HepG2 (cell line): ENCODE results near the gene RNF123. TPM values are rescaled to one million over a fixed set of nuclear protein-coding genes. Genes with fewer than 3 reads are reported as not detected.

Source experiments
- ATAC-seq: fragments of 200-7000 bp; cut with Tn5 transposase; 3 replicates; pipeline ENCODE4 v1.9.1; 2020; ENCODE audit warnings: mild to moderate bottlenecking, moderate library complexity
- BruUV-seq: library from RNA; stranded (reverse); fragments of 400-500 nt; replicated peaks from 2 replicates; lab custom pipeline; 2021; lab: Mats Ljungman, UMichigan
- CTCF ChIA-PET: fragments of 300-600 bp; formaldehyde crosslinking; extraction: SDS; loops from one replicate; lab custom pipeline; 2021; ENCODE audit warnings: low total read pairs, inconsistent platforms, low intra/inter-chr PET ratio; lab: Yijun Ruan, JAX
- POLR2A ChIA-PET: fragments of 350-600 bp; sonication (Branson Sonifier 250); formaldehyde crosslinking; loops from one replicate; lab custom pipeline; 2020; ENCODE audit warnings: antibody characterized with exemption, inconsistent platforms; lab: Yijun Ruan, JAX
- DNase-seq: peaks from one replicate; pipeline ENCODE4 v3.0.0-alpha.2; 2015; ENCODE audit warnings: low spot score
- FAIRE-seq: peaks from 3 replicates; lab custom pipeline; 2011; peaks lifted over from hg19 to GRCh38; lab: Jason Lieb, UNC
- H2AFZ ChIP-seq: one replicate; pipeline ENCODE4 v1.6.1; 2011; ENCODE audit warnings: low read length, inconsistent platforms
- H3K27ac ChIP-seq: fragments of 300-600 bp; 3 replicates; pipeline ENCODE4 v1.8.0; 2011; ENCODE audit warnings: mixed run types, mild to moderate bottlenecking, mixed read lengths, low read length, inconsistent platforms; ENCODE audit not compliant: insufficient read depth; ENCODE audit errors: extremely low read length
- H3K27me3 ChIP-seq, 2 experiments: fragments of 200-600 bp in 1 of 2; 2 replicates in 1 of 2; 3 replicates in 1 of 2; pipeline versions ENCODE4 v1.6.0 to v1.8.0; 2011; ENCODE audit warnings: low read length in 2 of 2, mild to moderate bottlenecking in 2 of 2, moderate library complexity in 2 of 2, inconsistent platforms in 1 of 2; ENCODE audit not compliant: insufficient read depth in 2 of 2, control insufficient read depth in 1 of 2
- H3K36me3 ChIP-seq, 2 experiments: fragments of 200-600 bp in 1 of 2; replicated peaks in 1 of 2; 2 replicates in 1 of 2; 3 replicates in 1 of 2; pipeline versions ENCODE4 v1.5.1 to v1.8.0; 2011; ENCODE audit warnings: low read length in 2 of 2, inconsistent platforms in 1 of 2; ENCODE audit not compliant: insufficient read depth in 2 of 2, control insufficient read depth in 1 of 2
- H3K4me1 ChIP-seq: 2 replicates; pipeline ENCODE4 v1.5.1; 2012; ENCODE audit warnings: low read length, inconsistent platforms; ENCODE audit not compliant: insufficient read depth
- H3K4me2 ChIP-seq: 2 replicates; pipeline ENCODE4 v1.6.0; 2011; ENCODE audit warnings: low read depth, low read length, inconsistent platforms
- H3K4me3 ChIP-seq, 3 experiments: fragments of 200-600 bp in 1 of 3; sonication (generic), shearing (Covaris generic) in 1 of 3; replicated peaks in 1 of 3; 2 replicates each; pipeline ENCODE4 v1.5.1; 2011 to 2016; ENCODE audit warnings: low read length in 3 of 3, inconsistent platforms in 2 of 3, low read depth in 2 of 3, mild to moderate bottlenecking in 2 of 3, control low read depth in 1 of 3, mixed read lengths in 1 of 3; ENCODE audit not compliant: insufficient read depth in 1 of 3
- H3K79me2 ChIP-seq: one replicate; pipeline ENCODE4 v1.6.1; 2011; ENCODE audit warnings: low read length, inconsistent platforms; ENCODE audit not compliant: insufficient read depth
- H3K9ac ChIP-seq: 2 replicates; pipeline ENCODE4 v1.6.0; 2011; ENCODE audit warnings: mild to moderate bottlenecking, low read depth, low read length, inconsistent platforms; ENCODE audit not compliant: insufficient read depth
- H3K9me3 ChIP-seq: 2 replicates; pipeline ENCODE4 v1.5.1; 2012; ENCODE audit warnings: mild to moderate bottlenecking, low read length
- H4K20me1 ChIP-seq: 2 replicates; pipeline ENCODE4 v1.6.0; 2011; ENCODE audit warnings: inconsistent platforms, mild to moderate bottlenecking, low read length, moderate library complexity; ENCODE audit not compliant: insufficient read depth
- FIP1L1 ChIP-seq: fragments of 200-400 bp; formaldehyde crosslinking; IDR thresholded peaks from 2 replicates; pipeline ENCODE4 v1.6.1; 2018; ENCODE audit warnings: low read depth, mild to moderate bottlenecking, low read length, moderate library complexity, borderline replicate concordance; ENCODE audit not compliant: insufficient read depth
- FOXM1 ChIP-seq: sonication (generic); formaldehyde crosslinking; IDR thresholded peaks from 2 replicates; pipeline ENCODE4 v1.5.0; 2020; ENCODE audit warnings: missing genetic modification reagents
- GLI4 ChIP-seq: sonication (generic); formaldehyde crosslinking; IDR thresholded peaks from 2 replicates; pipeline ENCODE4 v1.5.1; 2020; ENCODE audit warnings: missing genetic modification reagents, mild to moderate bottlenecking, moderate library complexity, borderline replicate concordance
- HDAC1 ChIP-seq: sonication (generic); formaldehyde crosslinking; IDR thresholded peaks from 2 replicates; pipeline ENCODE4 v1.5.1; 2020; ENCODE audit warnings: mild to moderate bottlenecking, missing genetic modification reagents
- HNRNPK ChIP-seq: fragments of 200-400 bp; formaldehyde crosslinking; IDR thresholded peaks from 2 replicates; pipeline ENCODE4 v1.6.1; 2018; ENCODE audit warnings: low read length, low read depth, moderate library complexity, mild to moderate bottlenecking; ENCODE audit not compliant: poor library complexity, severe bottlenecking
- HOXA9 ChIP-seq: sonication (generic); formaldehyde crosslinking; IDR thresholded peaks from 2 replicates; pipeline ENCODE4 v1.8.1; 2022; ENCODE audit warnings: missing genetic modification reagents, mild to moderate bottlenecking, moderate library complexity, borderline replicate concordance
- MTF1 ChIP-seq: sonication (generic); formaldehyde crosslinking; IDR thresholded peaks from 2 replicates; pipeline ENCODE4 v1.5.0; 2020; ENCODE audit warnings: missing genetic modification reagents
- NFYC ChIP-seq: IDR thresholded peaks from 2 replicates; pipeline ENCODE4 v1.6.1; 2016; ENCODE audit warnings: missing genetic modification reagents, missing compliant biosample characterization
- NR1H2 ChIP-seq: sonication (generic); formaldehyde crosslinking; IDR thresholded peaks from 2 replicates; pipeline ENCODE4 v1.8.1; 2022; ENCODE audit warnings: low read depth, missing genetic modification reagents, borderline replicate concordance
- RORA ChIP-seq: sonication (generic); formaldehyde crosslinking; IDR thresholded peaks from 2 replicates; pipeline ENCODE4 v1.5.0; 2020; ENCODE audit warnings: mild to moderate bottlenecking, missing genetic modification reagents, moderate library complexity
- SCMH1 ChIP-seq: sonication (generic); formaldehyde crosslinking; IDR thresholded peaks from 2 replicates; pipeline ENCODE4 v1.9.0; 2021; ENCODE audit warnings: missing genetic modification reagents, mild to moderate bottlenecking, borderline replicate concordance
- SIN3B ChIP-seq: fragments of 150-350 bp; IDR thresholded peaks from 2 replicates; pipeline ENCODE4 v1.6.1; 2014; ENCODE audit warnings: low read length
- SMAD9 ChIP-seq: sonication (generic); formaldehyde crosslinking; IDR thresholded peaks from 2 replicates; pipeline ENCODE4 v1.5.1; 2020; ENCODE audit warnings: mild to moderate bottlenecking, missing genetic modification reagents
- XRCC5 ChIP-seq: fragments of 200-400 bp; formaldehyde crosslinking; optimal IDR thresholded peaks from 2 replicates; pipeline ENCODE3; 2017; ENCODE audit warnings: mild to moderate bottlenecking, low read length
- ZFP62 ChIP-seq: sonication (generic); formaldehyde crosslinking; IDR thresholded peaks from 2 replicates; pipeline ENCODE4 v1.4.0; 2020; ENCODE audit warnings: missing genetic modification reagents
- ZNF207 ChIP-seq: fragments of 450-650 bp; IDR thresholded peaks from 2 replicates; pipeline ENCODE4 v1.6.1; 2016; ENCODE audit warnings: antibody characterized with exemption, borderline replicate concordance
- ZNF33A ChIP-seq: sonication (generic); formaldehyde crosslinking; IDR thresholded peaks from 2 replicates; pipeline ENCODE4 v1.5.1; 2020; ENCODE audit warnings: missing genetic modification reagents, mild to moderate bottlenecking, moderate library complexity, borderline replicate concordance
- ZNF33B ChIP-seq: sonication (generic); formaldehyde crosslinking; IDR thresholded peaks from 2 replicates; pipeline ENCODE4 v1.5.1; 2020; ENCODE audit warnings: mild to moderate bottlenecking, missing genetic modification reagents
- ZNF572 ChIP-seq: sonication (generic); formaldehyde crosslinking; IDR thresholded peaks from 2 replicates; pipeline ENCODE4 v1.5.1; 2020; ENCODE audit warnings: mild to moderate bottlenecking, missing genetic modification reagents
- ZNF616 ChIP-seq: sonication (generic); formaldehyde crosslinking; IDR thresholded peaks from 2 replicates; pipeline ENCODE4 v1.5.0; 2020; ENCODE audit warnings: low read depth, mild to moderate bottlenecking, missing genetic modification reagents
- ZNF670 ChIP-seq: sonication (generic); formaldehyde crosslinking; IDR thresholded peaks from 2 replicates; pipeline ENCODE4 v1.8.0; 2022; ENCODE audit warnings: mild to moderate bottlenecking, missing genetic modification reagents, borderline replicate concordance
- ZNF782 ChIP-seq: sonication (generic); formaldehyde crosslinking; IDR thresholded peaks from 2 replicates; pipeline ENCODE4 v1.4.0; 2020; ENCODE audit warnings: missing genetic modification reagents, mild to moderate bottlenecking, borderline replicate concordance
- WGBS: methylation state at CpG from one replicate; pipeline ENCODE4 v1.1.6; 2017; ENCODE audit warnings: low lambda C conversion rate; 5-methylcytosine and 5-hydroxymethylcytosine counted together
- in situ Hi-C: cut with HindIII; loops from 2 replicates; pipeline ENCODE4 v1.10.0; 2017; ENCODE audit warnings: low pct_unique_long_range_greater_than_20kb; ENCODE audit not compliant: extremely low pct_ligation_motif_present
- intact Hi-C: fragments of 100-400 bp; cut with micrococcal nuclease; formaldehyde crosslinking; loops from one replicate; pipeline ENCODE4 v1.10.0; 2022; ENCODE audit not compliant: unreplicated experiment
- polyA plus RNA-seq, 8 experiments: library from polyadenylated mRNA; depleted of rRNA in 3 of 8; stranded (reverse) in 7 of 8; unstranded in 1 of 8; fragments of >200 nt; fragmentation: Illumina TruSeq in 4 of 8; extraction: Trizol in 4 of 8; gene quantifications; 2 replicates each; pipeline versions ENCODE4 v1.2.1 to v1.2.3, GENCODE V29; 2011 to 2016; ENCODE audit warnings: low read depth in 4 of 8, missing spikeins in 1 of 8, mixed read lengths in 1 of 8; ENCODE audit not compliant: insufficient read depth in 1 of 8
- total RNA-seq, 5 experiments: library from RNA; depleted of rRNA; stranded (reverse); fragments of >200 nt; fragmentation: Illumina TruSeq; extraction: Trizol; gene quantifications; 2 replicates each; pipeline ENCODE4 v1.2.3, GENCODE V29; 2016; ENCODE audit warnings: low read depth in 1 of 5
- TF ChIP-seq, protein P1 (sequence below): sonication (generic); formaldehyde crosslinking; IDR thresholded peaks from 2 replicates; pipeline ENCODE4 v1.9.0; 2021; ENCODE audit warnings: missing genetic modification reagents, mild to moderate bottlenecking, borderline replicate concordance
- TF ChIP-seq, protein P2 (sequence below): IDR thresholded peaks from 2 replicates; pipeline ENCODE4 v1.6.1; 2016; ENCODE audit warnings: missing genetic modification reagents, missing compliant biosample characterization

Gene RNF123
- total and polyA plus RNA-seq, 2 of the 13 experiments (the other 11 are each of a cell fraction or from before 2014, with no cell fraction given) = 29.9 to 82.2 TPM

DNA sequence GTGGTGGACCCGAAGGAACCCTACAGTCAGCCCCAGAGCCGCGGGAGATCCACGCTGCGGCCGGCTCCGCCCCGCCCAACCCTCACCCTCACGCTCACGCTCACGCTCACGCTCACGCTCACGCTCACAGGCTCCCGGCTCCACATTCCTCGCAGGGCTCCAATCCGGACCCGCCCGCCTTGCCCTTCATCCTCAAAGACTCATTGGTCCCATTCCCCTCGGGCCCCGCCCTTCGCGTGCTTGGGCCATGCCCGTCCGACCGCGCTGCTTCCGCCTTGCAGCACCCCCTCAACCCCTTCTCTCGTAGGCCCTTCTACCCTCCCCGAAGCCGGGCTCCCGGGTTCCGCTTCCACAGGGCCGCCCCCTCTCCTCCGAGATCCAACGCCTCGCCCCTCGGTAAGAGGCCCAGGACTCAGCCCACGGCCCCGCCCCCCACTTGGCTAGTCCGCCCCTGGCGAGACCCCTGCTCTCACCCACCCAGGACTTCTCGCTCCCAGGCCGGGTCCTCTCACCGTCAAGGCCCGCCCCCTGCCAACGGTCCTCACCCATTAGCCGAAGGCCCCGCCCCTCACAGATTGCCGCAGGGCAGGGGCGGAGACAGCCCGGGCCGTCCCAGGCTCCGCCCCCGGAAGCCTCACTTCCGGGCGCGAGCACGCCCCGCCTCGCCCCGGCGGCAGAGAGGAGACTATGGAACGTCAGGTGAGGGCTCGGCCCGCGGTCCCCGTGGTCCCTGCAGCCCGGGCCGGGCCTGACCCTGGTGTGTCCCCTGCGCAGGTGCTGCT, 15.5 kb upstream of the RNF123 start, which contains the start of gene APEH:
Gene APEH, plus strand, starts transcription at position 637 of the 782 bp plus-strand sequence. Its CDS starts 51 bp downstream, at position 688.
- Histone ChIP-seq H3K4me3 (peak within 1 kb of the TSS; percentile 80 to 99 (median 80)), H3K27ac (peak within 1 kb of the TSS; percentile 85), H3K79me2 (peaks cover 22% of the 10 kb centered on the region), H3K36me3 (peaks cover 14 to 34% of the 10 kb centered on the region in 2 experiments), H3K9me3 (no peaks in the 10 kb centered on the region), H3K4me1 (peaks cover 64% of the 10 kb centered on the region), H2AFZ (no peak within 1 kb of the TSS), H3K9ac (peak within 1 kb of the TSS; percentile 86), H3K4me2 (peak within 1 kb of the TSS; percentile 91), H3K27me3 (no peaks in the 10 kb centered on the region), H4K20me1 (no peaks in the 10 kb centered on the region)
- CTCF ChIA-PET = no interaction called here
- POLR2A ChIA-PET = interaction anchor here (0.9 to 3.3 kb wide), 5 partner anchors 15 to 333 kb away, joined by 3 to 98 read pairs (median 5); partner anchors contain the start of genes DAG1, MST1 and RNF123
- in situ Hi-C loops = loop anchor here (5.0 to 10.0 kb wide), 2 partner anchors 109 to 137 kb away; no protein-coding TSS in a partner anchor
- intact Hi-C loops = loop anchor here (5.0 kb wide), 2 partner anchors 67 to 207 kb away; no protein-coding TSS in a partner anchor
- under 1% methylated on average over 24 of the region's 71 CpGs for WGBS
- no TSS peak for BruUV-seq
- FAIRE-seq (peak; percentile 90), DNase-seq (peak; percentile 96), ATAC-seq (peak; percentile 81)
- TF ChIP-seq ZNF33B (CRISPR knock-in tag) = no peak
- no peak for TF ChIP-seq NR1H2 (CRISPR knock-in tag)
- TF ChIP-seq, protein P1, sequence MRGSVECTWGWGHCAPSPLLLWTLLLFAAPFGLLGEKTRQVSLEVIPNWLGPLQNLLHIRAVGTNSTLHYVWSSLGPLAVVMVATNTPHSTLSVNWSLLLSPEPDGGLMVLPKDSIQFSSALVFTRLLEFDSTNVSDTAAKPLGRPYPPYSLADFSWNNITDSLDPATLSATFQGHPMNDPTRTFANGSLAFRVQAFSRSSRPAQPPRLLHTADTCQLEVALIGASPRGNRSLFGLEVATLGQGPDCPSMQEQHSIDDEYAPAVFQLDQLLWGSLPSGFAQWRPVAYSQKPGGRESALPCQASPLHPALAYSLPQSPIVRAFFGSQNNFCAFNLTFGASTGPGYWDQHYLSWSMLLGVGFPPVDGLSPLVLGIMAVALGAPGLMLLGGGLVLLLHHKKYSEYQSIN (CRISPR knock-in tag) = no peak
- peak; percentile 31 for TF ChIP-seq XRCC5
- TF ChIP-seq ZFP62 = no peak
- TF ChIP-seq ZNF616 = no peak
- TF ChIP-seq ZNF207 = no peak
- TF ChIP-seq NFYC (CRISPR knock-in tag) = peak; percentile 75
- peak; percentile 58 for TF ChIP-seq HNRNPK
- no peak for TF ChIP-seq MTF1
- TF ChIP-seq RORA (CRISPR knock-in tag) = no peak
- no peak for TF ChIP-seq FOXM1 (CRISPR knock-in tag)
- TF ChIP-seq SIN3B = no peak
- no peak for TF ChIP-seq FIP1L1
- TF ChIP-seq ZNF572 (CRISPR knock-in tag) = no peak
- peak; percentile 90 for TF ChIP-seq ZNF670 (CRISPR knock-in tag)
- TF ChIP-seq HOXA9 (CRISPR knock-in tag) = peak; percentile 75; the same call in 1 of the 2 replicates
- TF ChIP-seq HDAC1 (CRISPR knock-in tag) = peak; percentile 81
- TF ChIP-seq SCMH1 = no peak
- TF ChIP-seq, protein P2, sequence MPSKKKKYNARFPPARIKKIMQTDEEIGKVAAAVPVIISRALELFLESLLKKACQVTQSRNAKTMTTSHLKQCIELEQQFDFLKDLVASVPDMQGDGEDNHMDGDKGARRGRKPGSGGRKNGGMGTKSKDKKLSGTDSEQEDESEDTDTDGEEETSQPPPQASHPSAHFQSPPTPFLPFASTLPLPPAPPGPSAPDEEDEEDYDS (CRISPR knock-in tag) = peak; percentile 38; the same call in 1 of the 2 replicates
- TF ChIP-seq ZNF33A (CRISPR knock-in tag) = peak; percentile 93; the same call in 1 of the 2 replicates
- TF ChIP-seq ZNF782 (CRISPR knock-in tag) = no peak
- TF ChIP-seq GLI4 = 0 out of 2 replicates have a peak, but pooled peaks have one; percentile 25
- TF ChIP-seq SMAD9 = no peak
